NCI-H345 (cell line): ENCODE data around the gene NUCKS1.

ENCODE experiments used
- DNase-seq: peaks from one replicate; lab custom pipeline; 2025; lab: John Stamatoyannopoulos, UW

Gene NUCKS1

GRCh38 chr1:205770618-205771017, 20.6 kb upstream of the NUCKS1 start:
- no peak for DNase-seq

GRCh38 chr1:205769641-205770365, 19.8 kb upstream of the NUCKS1 start:
- no peak for DNase-seq

- no peak for DNase-seq
These were observed 17.3 kb upstream of the NUCKS1 start for GRCh38 chr1:205767248-205767647.

- no peak for DNase-seq
These were observed 16.6 kb upstream of the NUCKS1 start for GRCh38 chr1:205766570-205766969.

GRCh38 chr1:205766038-205766437, 16.1 kb upstream of the NUCKS1 start:
- no peak for DNase-seq

- no peak for DNase-seq
These were observed 14.6 kb upstream of the NUCKS1 start for GRCh38 chr1:205764578-205764977.

- DNase-seq: no peak
These were observed 14.0 kb upstream of the NUCKS1 start for GRCh38 chr1:205763980-205764379.

GRCh38 chr1:205760606-205761005, 10.6 kb upstream of the NUCKS1 start:
- no peak for DNase-seq

GRCh38 chr1:205756552-205756951, 6.6 kb upstream of the NUCKS1 start:
- no peak for DNase-seq

- DNase-seq: no peak
These were observed 4.9 kb upstream of the NUCKS1 start for GRCh38 chr1:205754857-205755256.

GRCh38 chr1:205751036-205751651, 1.2 kb upstream of the NUCKS1 start:
- no peak for DNase-seq

GRCh38 chr1:205749234-205750137, 496 bp downstream of the NUCKS1 start:
- peak; percentile 98 for DNase-seq

- DNase-seq: peak; percentile 74
These were observed 1.4 kb downstream of the NUCKS1 start for GRCh38 chr1:205748403-205749233.

- no peak for DNase-seq
These were observed 3.1 kb downstream of the NUCKS1 start for GRCh38 chr1:205746757-205747412.

GRCh38 chr1:205744403-205744802, 5.6 kb downstream of the NUCKS1 start:
- no peak for DNase-seq

- DNase-seq: no peak
These were observed 6.0 kb downstream of the NUCKS1 start for GRCh38 chr1:205743977-205744376.

GRCh38 chr1:205741681-205742080, 8.3 kb downstream of the NUCKS1 start:
- no peak for DNase-seq

GRCh38 chr1:205739348-205740160, 10.4 kb downstream of the NUCKS1 start:
- no peak for DNase-seq

- no peak for DNase-seq
These were observed 14.8 kb downstream of the NUCKS1 start for GRCh38 chr1:205735218-205735617.

GRCh38 chr1:205733438-205734175, 16.4 kb downstream of the NUCKS1 start:
- DNase-seq: no peak
